SK-N-SH (cell line): Measurements from ENCODE around the gene CLMP. TPM values are rescaled to one million over a fixed set of nuclear protein-coding genes. Genes with fewer than 3 reads are reported as not detected.

Source experiments
- CTCF ChIA-PET: fragments of 300-600, 350-600 bp; formaldehyde crosslinking; extraction: SDS; loops from one replicate; lab custom pipeline; 2021; lab: Yijun Ruan, JAX
- POLR2A ChIA-PET: fragments of 350-600 bp; sonication (Branson Sonifier 250); formaldehyde crosslinking; extraction: SDS; loops from one replicate; lab custom pipeline; 2020; ENCODE audit warnings: antibody characterized with exemption, inconsistent platforms; lab: Yijun Ruan, JAX
- DNase-seq: peaks from one replicate; pipeline ENCODE4 v3.0.0; 2012
- H2AFZ ChIP-seq: fragments of 200-600 bp; sonication (generic); 2 replicates; pipeline ENCODE4 v1.8.1; 2016; ENCODE audit warnings: antibody characterized with exemption, mild to moderate bottlenecking, low read depth
- H3F3A ChIP-seq: fragments of 200-600 bp; sonication (generic); replicated peaks from 2 replicates; pipeline ENCODE3; 2016; ENCODE audit warnings: antibody characterized with exemption, mild to moderate bottlenecking; ENCODE audit not compliant: insufficient read depth
- H3K27ac ChIP-seq, 2 experiments: fragments of 200-500 bp in 1 of 2; fragments of 200-600 bp in 1 of 2; sonication (Bioruptor generic) in 1 of 2; sonication (generic), shearing (Covaris generic) in 1 of 2; 2 replicates each; pipeline versions ENCODE4 v1.5.1 to v1.6.1; 2014 to 2016; ENCODE audit warnings: low read depth in 2 of 2, inconsistent platforms in 1 of 2, low read length in 1 of 2, mild to moderate bottlenecking in 1 of 2, mixed read lengths in 1 of 2
- H3K27me3 ChIP-seq: fragments of 200-600 bp; sonication (generic), shearing (Covaris generic); 2 replicates; pipeline ENCODE4 v1.6.1; 2016; ENCODE audit warnings: mixed run types; ENCODE audit not compliant: insufficient read depth
- H3K36me3 ChIP-seq, 2 experiments: fragments of 200-500 bp in 1 of 2; fragments of 200-600 bp in 1 of 2; sonication (Bioruptor generic) in 1 of 2; sonication (generic) in 1 of 2; replicated peaks in 1 of 2; 2 replicates each; pipeline versions ENCODE3 to v1.5.1; 2014 to 2016; ENCODE audit warnings: low read length in 1 of 2, mild to moderate bottlenecking in 1 of 2; ENCODE audit not compliant: insufficient read depth in 2 of 2, control insufficient read depth in 1 of 2
- H3K4me1 ChIP-seq, 2 experiments: fragments of 200-500 bp in 1 of 2; fragments of 200-600 bp in 1 of 2; sonication (Bioruptor generic) in 1 of 2; sonication (generic), shearing (Covaris generic) in 1 of 2; 2 replicates each; pipeline versions ENCODE4 v1.5.1 to v1.6.1; 2014 to 2016; ENCODE audit warnings: low read depth in 1 of 2, low read length in 1 of 2, mixed run types in 1 of 2; ENCODE audit not compliant: insufficient read depth in 2 of 2, control insufficient read depth in 1 of 2
- H3K4me2 ChIP-seq: fragments of 200-600 bp; sonication (generic), shearing (Covaris generic); 2 replicates; pipeline ENCODE4 v1.6.1; 2017; ENCODE audit warnings: mixed run types
- H3K4me3 ChIP-seq, 2 experiments: fragments of 200-500 bp in 1 of 2; fragments of 200-600 bp in 1 of 2; sonication (Bioruptor generic) in 1 of 2; sonication (generic), shearing (Covaris generic) in 1 of 2; 2 replicates each; pipeline versions ENCODE4 v1.5.1 to v1.8.1; 2014 to 2016; ENCODE audit warnings: low read depth in 2 of 2, inconsistent platforms in 1 of 2, low read length in 1 of 2, mild to moderate bottlenecking in 1 of 2, mixed read lengths in 1 of 2, moderate library complexity in 1 of 2
- H3K79me2 ChIP-seq: fragments of 200-600 bp; sonication (generic); 2 replicates; pipeline ENCODE4 v1.8.1; 2017; ENCODE audit warnings: mild to moderate bottlenecking; ENCODE audit not compliant: insufficient read depth
- H3K9ac ChIP-seq: fragments of 200-600 bp; sonication (generic); 2 replicates; pipeline ENCODE4 v1.6.1; 2017; ENCODE audit warnings: mixed run types
- H3K9me2 ChIP-seq: fragments of 200-600 bp; sonication (generic); 2 replicates; pipeline ENCODE4 v1.6.1; 2017; ENCODE audit warnings: mixed run types
- H3K9me3 ChIP-seq: fragments of 200-600 bp; sonication (generic); 2 replicates; pipeline ENCODE4 v1.6.1; 2017; ENCODE audit warnings: mixed run types, mild to moderate bottlenecking, moderate library complexity
- H4K20me1 ChIP-seq: fragments of 200-600 bp; sonication (generic); 2 replicates; pipeline ENCODE4 v1.6.1; 2017; ENCODE audit warnings: mild to moderate bottlenecking, mixed run types; ENCODE audit not compliant: insufficient read depth
- ELF1 ChIP-seq: IDR thresholded peaks from 2 replicates; pipeline ENCODE4 v1.4.0; 2012
- GABPA ChIP-seq: IDR thresholded peaks from 2 replicates; pipeline ENCODE4 v1.4.0; 2012; ENCODE audit warnings: low read depth, mild to moderate bottlenecking
- MEF2A ChIP-seq: IDR thresholded peaks from 2 replicates; pipeline ENCODE4 v1.4.0; 2012; ENCODE audit warnings: low read depth, borderline replicate concordance
- MXI1 ChIP-seq: IDR thresholded peaks from 2 replicates; pipeline ENCODE4 v1.6.1; 2012; ENCODE audit warnings: mild to moderate bottlenecking, low read depth, low read length, improper control_type of control experiment
- NRF1 ChIP-seq: IDR thresholded peaks from 2 replicates; pipeline ENCODE4 v1.6.1; 2012; ENCODE audit warnings: low read depth, mild to moderate bottlenecking, low read length
- POLR2AphosphoS5 ChIP-seq: IDR thresholded peaks from 2 replicates; pipeline ENCODE4 v1.6.1; 2012; ENCODE audit warnings: low read depth, low read length
- RCOR1 ChIP-seq: fragments of 150-350 bp; IDR thresholded peaks from 2 replicates; pipeline ENCODE4 v1.6.1; 2017; ENCODE audit warnings: antibody characterized with exemption, low read length
- SIN3A ChIP-seq: IDR thresholded peaks from 2 replicates; pipeline ENCODE4 v1.6.1; 2012; ENCODE audit warnings: low read depth, mild to moderate bottlenecking, low read length, moderate library complexity, borderline replicate concordance
- SMC3 ChIP-seq: IDR thresholded peaks from 2 replicates; pipeline ENCODE4 v1.6.1; 2012; ENCODE audit warnings: low read depth, low read length, improper control_type of control experiment
- TAF1 ChIP-seq: IDR thresholded peaks from 2 replicates; pipeline ENCODE4 v1.6.1; 2012; ENCODE audit warnings: low read depth, mild to moderate bottlenecking, low read length, moderate library complexity, borderline replicate concordance
- TCF12 ChIP-seq: IDR thresholded peaks from 2 replicates; pipeline ENCODE4 v1.4.0; 2012
- YY1 ChIP-seq: IDR thresholded peaks from 2 replicates; pipeline ENCODE4 v1.4.0; 2012; ENCODE audit warnings: low read depth, mild to moderate bottlenecking
- WGBS: methylation state at CpG from one replicate; pipeline ENCODE4 v1.1.6; 2017; ENCODE audit warnings: low lambda C conversion rate; 5-methylcytosine and 5-hydroxymethylcytosine counted together
- polyA plus RNA-seq, 3 experiments: library from polyadenylated mRNA; depleted of rRNA; stranded (reverse); fragments of >200 nt; gene quantifications; 2 replicates each; pipeline ENCODE4 v1.2.3, GENCODE V29; 2012
- TF ChIP-seq, protein P1 (sequence below): IDR thresholded peaks from 2 replicates; pipeline ENCODE4 v1.6.1; 2012; ENCODE audit warnings: mild to moderate bottlenecking, low read depth, low read length, moderate library complexity
- TF ChIP-seq, protein P2 (sequence below): fragments of 150-350 bp; IDR thresholded peaks from 2 replicates; pipeline ENCODE4 v1.6.1; 2017; ENCODE audit warnings: antibody characterized with exemption, low read length, low read depth, borderline replicate concordance
- TF ChIP-seq, protein P3 (sequence below): IDR thresholded peaks from 2 replicates; pipeline ENCODE4 v1.4.0; 2012; ENCODE audit warnings: low read depth, borderline replicate concordance
- TF ChIP-seq, protein P4 (sequence below): IDR thresholded peaks from 2 replicates; pipeline ENCODE4 v1.4.0; 2012; ENCODE audit warnings: low read depth

CLMP gene
- polyA plus RNA-seq, 1 of the 3 experiments (the other 2 are of a cell fraction), result 61.9 TPM

DNA sequence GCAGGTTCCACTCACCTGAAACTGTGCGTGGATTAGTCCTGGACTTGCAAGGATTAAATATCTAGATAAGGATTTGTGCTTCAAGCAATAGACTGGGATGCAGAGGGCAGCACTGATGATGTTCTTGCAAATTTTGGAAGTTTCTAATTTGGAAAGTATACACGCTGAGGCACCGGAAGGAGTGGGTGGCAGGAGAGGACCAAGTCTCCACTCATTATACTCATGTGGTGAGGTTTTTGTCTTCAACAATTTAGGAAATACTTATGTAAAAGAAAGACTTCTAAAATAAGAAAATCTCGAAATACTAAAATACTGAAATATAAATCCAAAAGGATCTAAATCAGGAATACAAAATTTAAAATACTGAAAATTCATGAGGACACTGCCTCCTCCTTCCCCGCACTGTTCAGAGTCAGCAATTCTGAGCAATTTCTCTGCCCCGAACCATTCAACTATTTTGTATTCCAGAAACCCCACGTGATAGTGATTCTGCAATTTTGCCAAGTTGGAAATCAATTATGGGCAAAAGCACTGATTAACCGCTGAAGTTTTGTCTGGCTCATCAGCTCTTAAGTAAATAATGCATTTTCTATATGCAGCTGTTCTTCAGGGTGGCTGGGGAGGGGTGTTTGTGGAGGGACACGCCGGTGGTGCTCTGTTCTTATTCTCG lies 47.0 kb upstream of the CLMP start:
- Histone ChIP-seq H2AFZ (no peak overlapping the region), H3K9me2 (no peaks in the 10 kb centered on the region), H3K36me3 (no peaks in the 10 kb centered on the region), H3K9me3 (no peaks in the 10 kb centered on the region), H3F3A (peaks cover 28% of the 10 kb centered on the region), H3K4me1 (peaks cover 4 to 31% of the 10 kb centered on the region in 2 experiments; a peak in 2 of 4 replicates), H4K20me1 (no peaks in the 10 kb centered on the region), H3K4me2 (no peak overlapping the region), H3K79me2 (no peaks in the 10 kb centered on the region), H3K9ac (no peak overlapping the region), H3K27ac (no peak overlapping the region), H3K27me3 (no peaks in the 10 kb centered on the region), H3K4me3 (no peak overlapping the region)
- CTCF ChIA-PET, result interaction anchor here (1.0 to 19.9 kb wide), 2 partner anchors 19 to 133 kb away, joined by 7 to 437 read pairs; no protein-coding TSS in a partner anchor
- TF ChIP-seq NRF1 (no peak), YY1 (no peak)
- TF ChIP-seq, protein P1, sequence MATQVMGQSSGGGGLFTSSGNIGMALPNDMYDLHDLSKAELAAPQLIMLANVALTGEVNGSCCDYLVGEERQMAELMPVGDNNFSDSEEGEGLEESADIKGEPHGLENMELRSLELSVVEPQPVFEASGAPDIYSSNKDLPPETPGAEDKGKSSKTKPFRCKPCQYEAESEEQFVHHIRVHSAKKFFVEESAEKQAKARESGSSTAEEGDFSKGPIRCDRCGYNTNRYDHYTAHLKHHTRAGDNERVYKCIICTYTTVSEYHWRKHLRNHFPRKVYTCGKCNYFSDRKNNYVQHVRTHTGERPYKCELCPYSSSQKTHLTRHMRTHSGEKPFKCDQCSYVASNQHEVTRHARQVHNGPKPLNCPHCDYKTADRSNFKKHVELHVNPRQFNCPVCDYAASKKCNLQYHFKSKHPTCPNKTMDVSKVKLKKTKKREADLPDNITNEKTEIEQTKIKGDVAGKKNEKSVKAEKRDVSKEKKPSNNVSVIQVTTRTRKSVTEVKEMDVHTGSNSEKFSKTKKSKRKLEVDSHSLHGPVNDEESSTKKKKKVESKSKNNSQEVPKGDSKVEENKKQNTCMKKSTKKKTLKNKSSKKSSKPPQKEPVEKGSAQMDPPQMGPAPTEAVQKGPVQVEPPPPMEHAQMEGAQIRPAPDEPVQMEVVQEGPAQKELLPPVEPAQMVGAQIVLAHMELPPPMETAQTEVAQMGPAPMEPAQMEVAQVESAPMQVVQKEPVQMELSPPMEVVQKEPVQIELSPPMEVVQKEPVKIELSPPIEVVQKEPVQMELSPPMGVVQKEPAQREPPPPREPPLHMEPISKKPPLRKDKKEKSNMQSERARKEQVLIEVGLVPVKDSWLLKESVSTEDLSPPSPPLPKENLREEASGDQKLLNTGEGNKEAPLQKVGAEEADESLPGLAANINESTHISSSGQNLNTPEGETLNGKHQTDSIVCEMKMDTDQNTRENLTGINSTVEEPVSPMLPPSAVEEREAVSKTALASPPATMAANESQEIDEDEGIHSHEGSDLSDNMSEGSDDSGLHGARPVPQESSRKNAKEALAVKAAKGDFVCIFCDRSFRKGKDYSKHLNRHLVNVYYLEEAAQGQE, result no peak
- POLR2A ChIA-PET, result no interaction called here
- WGBS, result 79% methylated on average over 11 of the region's 11 CpGs
- no peak for DNase-seq

DNA sequence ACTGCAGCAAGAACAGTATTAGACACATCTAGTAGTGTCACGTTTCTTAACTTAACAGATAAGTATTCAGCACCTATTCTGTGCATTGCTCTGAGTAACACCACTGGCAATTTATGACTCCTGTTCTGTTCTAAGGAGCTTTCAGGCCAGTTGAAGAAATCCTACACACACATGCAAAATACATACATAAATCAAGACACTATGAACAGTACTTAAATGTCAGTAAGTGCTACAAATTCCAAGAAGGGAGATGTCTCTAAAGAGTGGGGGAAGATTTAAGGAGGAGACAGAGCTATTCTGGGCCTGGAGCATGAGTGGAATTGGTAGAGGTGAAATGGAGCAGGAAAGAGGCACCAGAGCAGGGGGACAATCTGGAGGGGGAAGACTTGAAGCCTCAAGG lies 46.2 kb upstream of the CLMP start:
- Histone ChIP-seq H3K36me3 (no peaks in the 10 kb centered on the region), H3K27me3 (no peaks in the 10 kb centered on the region), H3K4me3 (no peak overlapping the region), H3K9me3 (no peaks in the 10 kb centered on the region), H3K9ac (no peak overlapping the region), H3F3A (peaks cover 33% of the 10 kb centered on the region), H3K27ac (no peak overlapping the region), H2AFZ (no peak overlapping the region), H3K9me2 (no peaks in the 10 kb centered on the region), H3K4me1 (peaks cover 4 to 29% of the 10 kb centered on the region in 2 experiments; a peak in 2 of 4 replicates), H3K79me2 (no peaks in the 10 kb centered on the region), H3K4me2 (no peak overlapping the region), H4K20me1 (no peaks in the 10 kb centered on the region)
- TF ChIP-seq, protein P1, result no peak
- TF ChIP-seq SMC3 (no peak), ELF1 (no peak), POLR2AphosphoS5 (no peak), NRF1 (no peak), GABPA (no peak), MXI1 (no peak), SIN3A (no peak), RCOR1 (no peak), TAF1 (no peak), TCF12 (no peak), MEF2A (no peak)
- TF ChIP-seq, protein P2, sequence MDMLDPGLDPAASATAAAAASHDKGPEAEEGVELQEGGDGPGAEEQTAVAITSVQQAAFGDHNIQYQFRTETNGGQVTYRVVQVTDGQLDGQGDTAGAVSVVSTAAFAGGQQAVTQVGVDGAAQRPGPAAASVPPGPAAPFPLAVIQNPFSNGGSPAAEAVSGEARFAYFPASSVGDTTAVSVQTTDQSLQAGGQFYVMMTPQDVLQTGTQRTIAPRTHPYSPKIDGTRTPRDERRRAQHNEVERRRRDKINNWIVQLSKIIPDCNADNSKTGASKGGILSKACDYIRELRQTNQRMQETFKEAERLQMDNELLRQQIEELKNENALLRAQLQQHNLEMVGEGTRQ, result no peak
- TF ChIP-seq, protein P3, sequence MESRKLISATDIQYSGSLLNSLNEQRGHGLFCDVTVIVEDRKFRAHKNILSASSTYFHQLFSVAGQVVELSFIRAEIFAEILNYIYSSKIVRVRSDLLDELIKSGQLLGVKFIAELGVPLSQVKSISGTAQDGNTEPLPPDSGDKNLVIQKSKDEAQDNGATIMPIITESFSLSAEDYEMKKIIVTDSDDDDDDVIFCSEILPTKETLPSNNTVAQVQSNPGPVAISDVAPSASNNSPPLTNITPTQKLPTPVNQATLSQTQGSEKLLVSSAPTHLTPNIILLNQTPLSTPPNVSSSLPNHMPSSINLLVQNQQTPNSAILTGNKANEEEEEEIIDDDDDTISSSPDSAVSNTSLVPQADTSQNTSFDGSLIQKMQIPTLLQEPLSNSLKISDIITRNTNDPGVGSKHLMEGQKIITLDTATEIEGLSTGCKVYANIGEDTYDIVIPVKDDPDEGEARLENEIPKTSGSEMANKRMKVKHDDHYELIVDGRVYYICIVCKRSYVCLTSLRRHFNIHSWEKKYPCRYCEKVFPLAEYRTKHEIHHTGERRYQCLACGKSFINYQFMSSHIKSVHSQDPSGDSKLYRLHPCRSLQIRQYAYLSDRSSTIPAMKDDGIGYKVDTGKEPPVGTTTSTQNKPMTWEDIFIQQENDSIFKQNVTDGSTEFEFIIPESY, result no peak
- TF ChIP-seq, protein P4, sequence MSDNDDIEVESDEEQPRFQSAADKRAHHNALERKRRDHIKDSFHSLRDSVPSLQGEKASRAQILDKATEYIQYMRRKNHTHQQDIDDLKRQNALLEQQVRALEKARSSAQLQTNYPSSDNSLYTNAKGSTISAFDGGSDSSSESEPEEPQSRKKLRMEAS, result no peak
- no peak for DNase-seq
- WGBS, result 77% methylated on average over 1 of the region's 1 CpG
- POLR2A ChIA-PET, result no interaction called here
- CTCF ChIA-PET, result interaction anchor here (0.9 to 19.9 kb wide), 4 partner anchors 20 to 133 kb away, joined by 3 to 437 read pairs (median 6); no protein-coding TSS in a partner anchor
